ENCODE measurements around the gene ETFDH. TPM values are rescaled to one million over a fixed set of nuclear protein-coding genes. Genes with fewer than 3 reads are reported as not detected.
"Not testable (repeated sequence)": the region's sequence is repeated elsewhere in the genome, so short reads cannot be mapped to it uniquely, and the experiment has no call there.

ETFDH gene
- total and polyA plus RNA-seq, 2 donors from 2014 or later = 20.4 to 58.3 TPM

DNA sequence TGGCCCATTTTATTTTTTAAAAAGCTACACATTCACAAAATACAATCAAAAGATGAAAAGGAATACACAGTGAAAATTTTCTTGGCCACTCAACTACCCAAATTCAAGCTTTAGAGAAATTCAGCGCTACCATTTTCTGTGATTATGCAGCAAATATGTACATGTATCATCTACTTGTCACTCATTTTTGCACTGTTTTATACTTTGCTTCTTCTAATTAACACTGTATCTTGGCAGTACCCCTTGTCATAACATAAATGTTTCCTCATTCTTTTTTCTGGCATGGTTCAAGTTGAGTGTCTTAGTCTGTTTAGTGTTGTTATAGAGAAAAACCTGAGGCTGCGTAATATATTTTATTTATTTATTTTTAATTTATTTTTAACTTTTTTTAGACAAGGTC lies 66.8 kb downstream of the ETFDH start:
- Histone ChIP-seq H3K36me3 (ENCODE audit: control insufficient read depth in 2 of 3, insufficient read depth in 3 of 3, low read length in 3 of 3) (no peaks in the 10 kb centered on the region), H3K9me3 (ENCODE audit: control insufficient read depth in 2 of 3, insufficient read depth in 1 of 3, low read length in 3 of 3) (no peaks in the 10 kb centered on the region), H3K27ac (ENCODE audit: low read depth in 2 of 2, low read length in 2 of 2) (no peak overlapping the region), H3K27me3 (ENCODE audit: control insufficient read depth, insufficient read depth, low read length) (no peaks in the 10 kb centered on the region), H3K4me1 (ENCODE audit: control insufficient read depth in 2 of 3, insufficient read depth in 2 of 3, low read depth in 1 of 3, low read length in 3 of 3) (no peaks in the 10 kb centered on the region), H3K4me3 (ENCODE audit: low read length in 3 of 3) (no peak overlapping the region), H3K9ac (ENCODE audit: low read length in 3 of 3) (no peak overlapping the region)
- FAIRE-seq (no peak), DNase-seq (no peak)
- intact Hi-C loops (cut with DNase I) = loop anchor here (10.0 kb wide), 1 partner anchor 106 kb away; no protein-coding TSS in a partner anchor
- TF ChIP-seq, protein P1, sequence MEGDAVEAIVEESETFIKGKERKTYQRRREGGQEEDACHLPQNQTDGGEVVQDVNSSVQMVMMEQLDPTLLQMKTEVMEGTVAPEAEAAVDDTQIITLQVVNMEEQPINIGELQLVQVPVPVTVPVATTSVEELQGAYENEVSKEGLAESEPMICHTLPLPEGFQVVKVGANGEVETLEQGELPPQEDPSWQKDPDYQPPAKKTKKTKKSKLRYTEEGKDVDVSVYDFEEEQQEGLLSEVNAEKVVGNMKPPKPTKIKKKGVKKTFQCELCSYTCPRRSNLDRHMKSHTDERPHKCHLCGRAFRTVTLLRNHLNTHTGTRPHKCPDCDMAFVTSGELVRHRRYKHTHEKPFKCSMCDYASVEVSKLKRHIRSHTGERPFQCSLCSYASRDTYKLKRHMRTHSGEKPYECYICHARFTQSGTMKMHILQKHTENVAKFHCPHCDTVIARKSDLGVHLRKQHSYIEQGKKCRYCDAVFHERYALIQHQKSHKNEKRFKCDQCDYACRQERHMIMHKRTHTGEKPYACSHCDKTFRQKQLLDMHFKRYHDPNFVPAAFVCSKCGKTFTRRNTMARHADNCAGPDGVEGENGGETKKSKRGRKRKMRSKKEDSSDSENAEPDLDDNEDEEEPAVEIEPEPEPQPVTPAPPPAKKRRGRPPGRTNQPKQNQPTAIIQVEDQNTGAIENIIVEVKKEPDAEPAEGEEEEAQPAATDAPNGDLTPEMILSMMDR (IDR thresholded peaks at IDR 0.05; ENCODE audit: borderline replicate concordance, extremely low read depth, insufficient read depth) = no peak

DNA sequence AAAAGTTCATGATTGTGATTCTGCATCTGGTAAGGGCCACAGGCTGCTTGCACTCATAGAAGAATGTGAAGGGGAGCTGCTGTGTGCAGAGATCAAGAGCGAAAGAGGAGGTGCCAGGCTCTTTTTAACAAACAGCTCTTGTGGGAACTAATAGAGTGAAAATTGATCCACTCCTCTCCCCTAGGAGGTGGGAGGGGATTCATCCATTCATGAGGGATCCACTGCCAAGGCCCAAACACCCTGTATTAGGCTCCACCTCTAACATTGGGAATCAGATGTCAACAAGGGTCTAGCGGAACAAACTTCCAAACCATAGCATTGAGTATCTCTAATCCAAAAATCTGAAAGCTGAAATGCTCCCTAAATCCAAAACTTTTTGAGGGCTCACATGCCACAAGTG lies 67.5 kb downstream of the ETFDH start:
- FAIRE-seq (no peak), DNase-seq (no peak)
- H3K9me3 ChIP-seq (ENCODE audit: control insufficient read depth in 2 of 3, insufficient read depth in 1 of 3, low read length in 3 of 3) = no peaks in the 10 kb centered on the region
- intact Hi-C loops (cut with DNase I) = loop anchor here (10.0 kb wide), 1 partner anchor 105 kb away; no protein-coding TSS in a partner anchor
- TF ChIP-seq, protein P1 (IDR thresholded peaks at IDR 0.05; ENCODE audit: borderline replicate concordance, extremely low read depth, insufficient read depth) = no peak
- no peak overlapping the region for H3K4me3 ChIP-seq (ENCODE audit: low read length in 3 of 3)
- no peak overlapping the region for H3K9ac ChIP-seq (ENCODE audit: low read length in 3 of 3)
- no peaks in the 10 kb centered on the region for H3K4me1 ChIP-seq (ENCODE audit: control insufficient read depth in 2 of 3, insufficient read depth in 2 of 3, low read depth in 1 of 3, low read length in 3 of 3)
- no peak overlapping the region for H3K27ac ChIP-seq (ENCODE audit: low read depth in 2 of 2, low read length in 2 of 2)
- no peaks in the 10 kb centered on the region for H3K36me3 ChIP-seq (ENCODE audit: control insufficient read depth in 2 of 3, insufficient read depth in 3 of 3, low read length in 3 of 3)
- no peaks in the 10 kb centered on the region for H3K27me3 ChIP-seq (ENCODE audit: control insufficient read depth, insufficient read depth, low read length)

DNA sequence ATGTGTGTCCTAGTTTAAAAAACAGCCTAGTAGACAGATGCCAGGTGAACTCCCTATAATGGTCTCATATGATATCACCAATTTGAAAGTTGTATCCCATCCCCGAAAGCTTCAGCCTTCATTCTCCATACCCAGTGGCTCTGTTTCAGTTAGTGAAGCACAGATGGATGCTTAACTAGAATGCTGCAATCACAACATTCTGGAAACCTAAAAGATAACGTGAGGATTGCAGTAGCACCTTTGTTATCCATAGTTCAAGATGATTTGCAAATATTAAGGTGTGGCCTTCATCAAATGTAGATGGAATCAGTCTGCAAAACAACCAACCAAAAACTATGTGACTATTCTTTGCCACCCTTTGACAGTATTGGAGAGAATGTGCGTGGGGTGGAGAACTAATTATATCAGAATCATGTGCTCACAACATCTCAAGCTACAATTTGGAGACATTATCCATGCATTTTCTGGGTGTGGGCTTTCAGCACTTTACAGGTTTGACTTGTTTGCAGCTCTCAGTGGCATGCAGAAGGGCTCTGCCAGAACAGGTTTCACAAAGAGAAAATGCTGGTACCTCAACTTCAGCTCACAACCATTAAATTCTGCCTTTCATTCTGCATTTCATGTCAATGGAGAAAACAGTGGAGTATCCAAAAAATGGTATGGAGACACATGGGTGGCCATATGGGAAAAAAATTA lies 69.4 kb downstream of the ETFDH start:
- H3K9me3 ChIP-seq (ENCODE audit: control insufficient read depth in 2 of 3, insufficient read depth in 1 of 3, low read length in 3 of 3) = no peaks in the 10 kb centered on the region
- intact Hi-C loops (cut with DNase I) = no loop called here
- H3K9ac ChIP-seq (ENCODE audit: low read length in 3 of 3) = no peak overlapping the region
- H3K4me1 ChIP-seq (ENCODE audit: control insufficient read depth in 2 of 3, insufficient read depth in 2 of 3, low read depth in 1 of 3, low read length in 3 of 3) = no peaks in the 10 kb centered on the region
- FAIRE-seq = no peak
- no peaks in the 10 kb centered on the region for H3K27me3 ChIP-seq (ENCODE audit: control insufficient read depth, insufficient read depth, low read length)
- no peak for DNase-seq
- no peaks in the 10 kb centered on the region for H3K36me3 ChIP-seq (ENCODE audit: control insufficient read depth in 2 of 3, insufficient read depth in 3 of 3, low read length in 3 of 3)
- TF ChIP-seq, protein P1 (IDR thresholded peaks at IDR 0.05; ENCODE audit: borderline replicate concordance, extremely low read depth, insufficient read depth) = no peak
- H3K4me3 ChIP-seq (ENCODE audit: low read length in 3 of 3) = no peak overlapping the region
- no peak overlapping the region for H3K27ac ChIP-seq (ENCODE audit: low read depth in 2 of 2, low read length in 2 of 2)

DNA sequence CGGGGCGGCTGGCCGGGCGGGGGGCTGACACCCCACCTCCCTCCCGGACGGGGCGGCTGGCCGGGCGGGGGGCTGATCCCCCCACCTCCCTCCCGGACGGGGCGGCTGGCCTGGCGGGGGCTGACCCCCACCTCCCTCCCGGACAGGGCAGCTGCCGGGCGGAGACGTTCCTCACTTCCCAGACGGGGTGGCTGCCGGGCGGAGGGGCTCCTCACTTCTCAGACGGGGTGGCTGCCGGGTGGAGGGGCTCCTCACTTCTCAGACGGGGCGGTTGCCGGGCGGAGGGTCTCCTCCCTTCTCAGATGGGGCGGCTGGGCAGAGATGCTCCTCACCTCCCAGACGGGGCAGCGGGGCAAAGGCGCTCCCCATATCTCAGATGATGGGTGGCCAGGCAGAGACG lies 74.4 kb downstream of the ETFDH start:
- H3K4me3 ChIP-seq (ENCODE audit: low read length in 3 of 3); H3K9ac ChIP-seq (ENCODE audit: low read length in 3 of 3); intact Hi-C loops (cut with DNase I); H3K27ac ChIP-seq (ENCODE audit: low read depth in 2 of 2, low read length in 2 of 2); H3K36me3 ChIP-seq (ENCODE audit: control insufficient read depth in 2 of 3, insufficient read depth in 3 of 3, low read length in 3 of 3); DNase-seq; H3K4me1 ChIP-seq (ENCODE audit: control insufficient read depth in 2 of 3, insufficient read depth in 2 of 3, low read depth in 1 of 3, low read length in 3 of 3); H3K9me3 ChIP-seq (ENCODE audit: control insufficient read depth in 2 of 3, insufficient read depth in 1 of 3, low read length in 3 of 3); FAIRE-seq; H3K27me3 ChIP-seq (ENCODE audit: control insufficient read depth, insufficient read depth, low read length): not testable (repeated sequence)

Data from kidney (tissue), 14 donors.